Esophagus squamous epithelium (tissue), 4 donors: ENCODE results near the gene FBXO24.
"Not testable (repeated sequence)": the region's sequence is repeated elsewhere in the genome, so short reads cannot be mapped to it uniquely, and the experiment has no call there.

Experiments used
- CTCF ChIP-seq, 6 experiments: fragments of 450-650 bp in 4 of 6; fragments of 200-600 bp in 2 of 6; sonication (generic) in 2 of 6; IDR thresholded peaks; one replicate each; pipeline ENCODE4 v1.5.1; 2016 to 2019; ENCODE audit warnings: antibody characterized with exemption in 6 of 6, mild to moderate bottlenecking in 4 of 6, moderate library complexity in 4 of 6
- POLR2A ChIP-seq, 4 donors: fragments of 450-650 bp; IDR thresholded peaks; one replicate each; pipeline ENCODE4 v1.6.1; 2017; ENCODE audit warnings: antibody characterized with exemption in 4 of 4, mild to moderate bottlenecking in 4 of 4, moderate library complexity in 3 of 4

GRCh38 chr7:100564405-100564804 is 21.7 kb upstream of the FBXO24 start:
- not testable (repeated sequence) for TF ChIP-seq POLR2A, CTCF (IDR thresholded peaks at IDR 0.05)
